H1 (cell line): ENCODE results near the gene CDH26. TPM values are rescaled to one million over a fixed set of nuclear protein-coding genes. Genes with fewer than 3 reads are reported as not detected.

Source experiments
- CTCF ChIA-PET: fragments of 300-600 bp; sonication (Branson Sonifier 250); formaldehyde crosslinking; loops from one replicate; lab custom pipeline; 2021; ENCODE audit not compliant: partially characterized antibody; lab: Charles Lee
- POLR2A ChIA-PET: fragments of 300-600 bp; sonication (Branson Sonifier 250); formaldehyde crosslinking; loops from one replicate; lab custom pipeline; 2021; ENCODE audit warnings: inconsistent platforms; ENCODE audit not compliant: partially characterized antibody; lab: Charles Lee
- DNase-seq, 2 experiments: peaks; one replicate each; pipeline versions ENCODE4 v3.0.0 to v3.0.0-alpha.2; 2010 to 2022; ENCODE audit warnings: low spot score in 2 of 2, low read depth in 1 of 2, mixed read lengths in 1 of 2
- FAIRE-seq: peaks from 2 replicates; lab custom pipeline; 2011; peaks lifted over from hg19 to GRCh38; lab: Jason Lieb, UNC
- H2AFZ ChIP-seq: 2 replicates; pipeline ENCODE4 v1.8.1; 2012; ENCODE audit warnings: low read length, inconsistent platforms
- H2AK5ac ChIP-seq: 2 replicates; pipeline ENCODE4 v1.6.1; 2013; ENCODE audit warnings: low read depth, low read length
- H2BK120ac ChIP-seq: replicated peaks from 2 replicates; pipeline ENCODE3; 2013; ENCODE audit warnings: low read depth, low read length, inconsistent platforms
- H2BK12ac ChIP-seq: 2 replicates; pipeline ENCODE4 v1.6.1; 2013; ENCODE audit warnings: low read depth, low read length
- H2BK15ac ChIP-seq: 2 replicates; pipeline ENCODE4 v1.6.1; 2013; ENCODE audit warnings: low read length
- H2BK20ac ChIP-seq: 2 replicates; pipeline ENCODE4 v1.6.1; 2013; ENCODE audit warnings: low read length
- H2BK5ac ChIP-seq: 2 replicates; pipeline ENCODE4 v1.6.1; 2013; ENCODE audit warnings: low read depth, low read length
- H3K14ac ChIP-seq: 2 replicates; pipeline ENCODE4 v1.6.1; 2013; ENCODE audit warnings: inconsistent platforms; ENCODE audit not compliant: insufficient read length
- H3K18ac ChIP-seq: 2 replicates; pipeline ENCODE4 v1.6.1; 2013; ENCODE audit warnings: low read length; ENCODE audit errors: extremely low read depth
- H3K23ac ChIP-seq: 2 replicates; pipeline ENCODE4 v1.6.1; 2013; ENCODE audit warnings: inconsistent platforms; ENCODE audit not compliant: insufficient read length
- H3K23me2 ChIP-seq: 2 replicates; pipeline ENCODE4 v1.6.1; 2013; ENCODE audit warnings: low read depth, low read length
- H3K27ac ChIP-seq: 2 replicates; pipeline ENCODE4 v1.6.1; 2011; ENCODE audit warnings: low read depth, low read length, inconsistent platforms
- H3K27me3 ChIP-seq, 4 experiments: replicated peaks in 1 of 4; 1 replicate in 1 of 4; 2 replicates in 3 of 4; pipeline versions ENCODE4 v1.6.1 to v1.8.1; 2011 to 2013; ENCODE audit warnings: low read length in 3 of 4, mild to moderate bottlenecking in 3 of 4, inconsistent platforms in 2 of 4, mixed read lengths in 2 of 4, moderate library complexity in 1 of 4; ENCODE audit not compliant: control insufficient read depth in 3 of 4, insufficient read depth in 3 of 4; ENCODE audit errors: extremely low read depth in 1 of 4
- H3K36me3 ChIP-seq, 4 experiments: 2 replicates each; pipeline versions ENCODE4 v1.6.1 to v1.8.1; 2011 to 2013; ENCODE audit warnings: mild to moderate bottlenecking in 4 of 4, low read length in 3 of 4, moderate library complexity in 2 of 4, control low read depth in 1 of 4, inconsistent platforms in 1 of 4; ENCODE audit not compliant: insufficient read depth in 4 of 4, control insufficient read depth in 2 of 4
- H3K4ac ChIP-seq: replicated peaks from 2 replicates; pipeline ENCODE3; 2013; ENCODE audit warnings: low read length, low read depth, mixed read lengths, inconsistent platforms; ENCODE audit not compliant: insufficient read length
- H3K4me1 ChIP-seq, 4 experiments: replicated peaks in 1 of 4; 1 replicate in 1 of 4; 2 replicates in 3 of 4; pipeline versions ENCODE4 v1.6.1 to v1.8.1; 2011 to 2013; ENCODE audit warnings: low read length in 3 of 4, inconsistent platforms in 2 of 4, mixed read lengths in 1 of 4; ENCODE audit not compliant: insufficient read depth in 4 of 4, control insufficient read depth in 3 of 4
- H3K4me2 ChIP-seq, 2 experiments: 2 replicates each; pipeline versions ENCODE4 v1.6.1 to v1.8.1; 2011 to 2013; ENCODE audit warnings: low read depth in 2 of 2, low read length in 2 of 2, control low read depth in 1 of 2, inconsistent platforms in 1 of 2, mild to moderate bottlenecking in 1 of 2; ENCODE audit not compliant: insufficient read depth in 1 of 2
- H3K4me3 ChIP-seq, 4 experiments: fragments of 200-600, 300-600 bp in 1 of 4; sonication (generic), shearing (Covaris generic), sonication (Bioruptor Twin) in 1 of 4; 2 replicates each; pipeline versions ENCODE4 v1.5.1 to v1.8.1; 2011 to 2016; ENCODE audit warnings: low read length in 4 of 4, low read depth in 3 of 4, control low read depth in 2 of 4, inconsistent platforms in 2 of 4, mild to moderate bottlenecking in 2 of 4, mixed read lengths in 1 of 4, moderate library complexity in 1 of 4; ENCODE audit not compliant: insufficient read depth in 2 of 4; ENCODE audit errors: extremely low read depth in 1 of 4
- H3K56ac ChIP-seq: replicated peaks from 2 replicates; pipeline ENCODE3; 2013; ENCODE audit warnings: low read depth, mild to moderate bottlenecking, mixed read lengths, low read length, inconsistent platforms; ENCODE audit not compliant: insufficient read length
- H3K79me1 ChIP-seq: 2 replicates; pipeline ENCODE4 v1.6.1; 2013; ENCODE audit warnings: low read depth, low read length, control low read depth
- H3K79me2 ChIP-seq, 2 experiments: 2 replicates each; pipeline versions ENCODE4 v1.6.1 to v1.8.1; 2012 to 2013; ENCODE audit warnings: low read length in 2 of 2, mild to moderate bottlenecking in 2 of 2, inconsistent platforms in 1 of 2; ENCODE audit not compliant: insufficient read depth in 2 of 2, control insufficient read depth in 1 of 2
- H3K9ac ChIP-seq, 4 experiments: replicated peaks in 1 of 4; 1 replicate in 1 of 4; 2 replicates in 3 of 4; pipeline versions ENCODE4 v1.6.1 to v1.8.1; 2011 to 2013; ENCODE audit warnings: low read depth in 3 of 4, low read length in 3 of 4, control low read depth in 2 of 4, mild to moderate bottlenecking in 2 of 4, moderate library complexity in 2 of 4, inconsistent platforms in 1 of 4; ENCODE audit errors: extremely low read depth in 1 of 4
- H3K9me3 ChIP-seq, 2 experiments: 2 replicates each; pipeline versions ENCODE4 v1.6.1 to v1.8.1; 2012 to 2013; ENCODE audit warnings: mild to moderate bottlenecking in 2 of 2, moderate library complexity in 2 of 2, control low read depth in 1 of 2, inconsistent platforms in 1 of 2, low read depth in 1 of 2, low read length in 1 of 2, mixed read lengths in 1 of 2; ENCODE audit not compliant: insufficient read depth in 2 of 2
- H4K20me1 ChIP-seq, 2 experiments: replicated peaks in 1 of 2; 2 replicates each; pipeline versions ENCODE3 to v1.8.1; 2011 to 2013; ENCODE audit warnings: inconsistent platforms in 2 of 2, low read length in 2 of 2, mild to moderate bottlenecking in 1 of 2; ENCODE audit not compliant: insufficient read depth in 2 of 2, control insufficient read depth in 1 of 2
- H4K5ac ChIP-seq: 2 replicates; pipeline ENCODE4 v1.6.1; 2013; ENCODE audit warnings: low read length, low read depth, mixed read lengths, inconsistent platforms; ENCODE audit not compliant: insufficient read length
- H4K8ac ChIP-seq: 2 replicates; pipeline ENCODE4 v1.8.0; 2013; ENCODE audit warnings: mild to moderate bottlenecking, moderate library complexity, low read length, inconsistent platforms; ENCODE audit not compliant: insufficient read depth; ENCODE audit errors: extremely low read depth
- H4K91ac ChIP-seq: replicated peaks from 2 replicates; pipeline ENCODE3; 2013; ENCODE audit warnings: low read length, mixed read lengths, inconsistent platforms; ENCODE audit not compliant: insufficient read length
- CEBPB ChIP-seq: IDR thresholded peaks from 2 replicates; pipeline ENCODE4 v1.6.1; 2012; ENCODE audit warnings: low read depth, low read length
- CHD2 ChIP-seq: IDR thresholded peaks from 2 replicates; pipeline ENCODE4 v1.6.1; 2012; ENCODE audit warnings: low read length, improper control_type of control experiment
- E2F6 ChIP-seq: IDR thresholded peaks from 2 replicates; pipeline ENCODE4 v1.6.1; 2012; ENCODE audit warnings: inconsistent platforms
- KDM4A ChIP-seq: IDR thresholded peaks from one replicate; pipeline ENCODE4 v1.7.1; 2012; ENCODE audit warnings: low read depth, mild to moderate bottlenecking, moderate library complexity, low read length, inconsistent platforms; ENCODE audit not compliant: severe bottlenecking
- PHF8 ChIP-seq: fragments of 200-600 bp; sonication (generic); conservative IDR thresholded peaks from 2 replicates; pipeline ENCODE4 v1.7.1; 2012; ENCODE audit warnings: low read depth, mild to moderate bottlenecking, inconsistent platforms, low read length, moderate library complexity
- POU5F1 ChIP-seq: IDR thresholded peaks from 2 replicates; pipeline ENCODE4 v1.6.1; 2011; ENCODE audit warnings: low read depth, mild to moderate bottlenecking, low read length, moderate library complexity
- RBBP5 ChIP-seq: IDR thresholded peaks from 2 replicates; pipeline ENCODE4 v1.7.1; 2012; ENCODE audit warnings: low read depth, mild to moderate bottlenecking, inconsistent platforms, low read length, moderate library complexity, borderline replicate concordance
- RXRA ChIP-seq: IDR thresholded peaks from 2 replicates; pipeline ENCODE4 v1.6.1; 2011; ENCODE audit warnings: low read depth, mild to moderate bottlenecking, low read length, moderate library complexity; ENCODE audit not compliant: insufficient read depth
- ZNF274 ChIP-seq: IDR thresholded peaks from 2 replicates; pipeline ENCODE4 v1.7.0; 2012; ENCODE audit warnings: low read length, borderline replicate concordance; ENCODE audit errors: extremely low read depth
- WGBS, 2 experiments: shearing (Covaris generic) in 1 of 2; methylation state at CpG; one replicate each; pipeline versions ENCODE4 v1.1.6 to v1.1.7; 2013 to 2015; ENCODE audit warnings: low lambda C conversion rate in 2 of 2, mixed read lengths in 2 of 2, inconsistent platforms in 1 of 2, low coverage in 1 of 2, missing lambda C conversion rate in 1 of 2; ENCODE audit not compliant: insufficient replicate concordance in 2 of 2, insufficient coverage in 1 of 2, insufficient read length in 1 of 2; ENCODE audit errors: extremely low coverage in 1 of 2, missing lambda C conversion rate in 1 of 2; 5-methylcytosine and 5-hydroxymethylcytosine counted together
- polyA plus RNA-seq, 7 experiments: library from polyadenylated mRNA; depleted of rRNA in 3 of 7; stranded (reverse) in 5 of 7; unstranded in 2 of 7; fragments of >200 nt in 5 of 7; fragments of 200-250 nt in 2 of 7; gene quantifications; 1 replicate in 5 of 7; 2 replicates in 1 of 7; 4 replicates in 1 of 7; pipeline versions ENCODE4 v1.2.1 to v1.2.3, GENCODE V29; 2011 to 2013; ENCODE audit warnings: missing spikeins in 2 of 7, mixed read lengths in 2 of 7
- total RNA-seq: library from RNA; stranded (reverse); fragmentation: NEBNext Ultra II Directional; extraction: Animal tissue kit (Norgen Biotek cat#: 25700); gene quantifications from 2 replicates; pipeline ENCODE4 v1.2.1, GENCODE V29; 2021

Gene CDH26
- total and polyA plus RNA-seq, 2 of the 8 experiments (the other 6 are each of a cell fraction or from before 2014, with no cell fraction given), result 1.5 to 1.7 TPM

- POLR2A ChIA-PET, result no interaction called here
- no peak for DNase-seq
- Histone ChIP-seq H2AK5ac (no peak overlapping the region), H2BK120ac (no peak overlapping the region), H3K23ac (no peak overlapping the region), H2BK5ac (no peak overlapping the region), H3K27ac (no peak overlapping the region), H3K4me2 (no peak overlapping the region), H2AFZ (no peak overlapping the region), H3K79me1 (no peaks in the 10 kb centered on the region), H4K20me1 (no peaks in the 10 kb centered on the region), H3K4me3 (no peak overlapping the region), H3K79me2 (no peaks in the 10 kb centered on the region), H3K9ac (no peak overlapping the region), H3K4me1 (peaks cover 0 to 9% (median 4%) of the 10 kb centered on the region in 4 experiments; a peak in 5 of 7 replicates), H3K36me3 (no peaks in the 10 kb centered on the region), H3K56ac (no peak overlapping the region), H2BK20ac (no peak overlapping the region), H2BK12ac (no peak overlapping the region)
- TF ChIP-seq E2F6, result no peak
- TF ChIP-seq KDM4A, result no peak
- no peak for TF ChIP-seq ZNF274
- no peak for TF ChIP-seq RXRA
- TF ChIP-seq CHD2, result no peak
- TF ChIP-seq PHF8, result no peak
- no peak for TF ChIP-seq POU5F1
- no peak for TF ChIP-seq CEBPB
- no peak for TF ChIP-seq RBBP5
- TF ChIP-seq, all 59 proteins: peak for 0
- peaks cover 0 to 2% (median 0%) of the 10 kb centered on the region in 4 experiments; a peak in 1 of 7 replicates for H3K27me3 ChIP-seq
- H4K5ac ChIP-seq, result no peak overlapping the region
- FAIRE-seq, result no peak
- no peak overlapping the region for H3K14ac ChIP-seq
- H3K23me2 ChIP-seq, result no peaks in the 10 kb centered on the region
- no peak overlapping the region for H3K4ac ChIP-seq
- CTCF ChIA-PET, result no interaction called here
- no peak overlapping the region for H3K18ac ChIP-seq
- H4K8ac ChIP-seq, result no peak overlapping the region
- peaks cover 2 to 4% of the 10 kb centered on the region in 2 experiments; a peak in 1 of 4 replicates for H3K9me3 ChIP-seq
- no peak overlapping the region for H4K91ac ChIP-seq
- no peak overlapping the region for H2BK15ac ChIP-seq
- WGBS, 2 experiments, result 93% methylated on average over 4 of the region's 4 CpGs; no CpG with 5 or more reads in 1 of the 2 experiments
Measured at GRCh38 chr20:60063048-60063451, 104.8 kb downstream of the CDH26 start.
